ENCODE data around the gene FMN1. TPM values are rescaled to one million over a fixed set of nuclear protein-coding genes. Genes with fewer than 3 reads are reported as not detected.

The FMN1 gene
- total RNA-seq, 4 donors from 2014 or later: 32.6 to 102 (median 63.0) TPM

DNA sequence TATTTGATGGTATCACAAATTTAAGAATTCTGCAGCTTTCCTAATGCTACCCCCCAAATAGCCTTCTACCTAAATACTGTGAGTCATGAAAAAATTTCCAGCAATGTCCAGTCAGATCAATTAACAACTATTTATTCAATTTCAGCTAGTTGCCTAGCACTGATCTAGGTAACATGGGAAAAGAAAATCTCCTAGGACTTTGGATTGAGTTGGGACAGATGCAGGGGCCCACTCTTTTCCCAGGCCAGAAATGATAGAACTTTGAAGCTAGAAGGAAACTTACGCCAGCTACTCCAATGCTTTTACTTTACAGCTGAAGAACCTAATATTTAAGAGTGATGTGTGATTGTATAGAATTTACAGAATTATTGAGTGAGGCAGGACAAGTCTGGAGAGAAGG is 196.3 kb downstream of the FMN1 start:
- 94% methylated on average over 1 of the region's 1 CpG; no CpG with 5 or more reads in 1 of the 2 donors for WGBS, 2 donors (ENCODE audit: low coverage in 1 of 2)
- DNase-seq: no peak
- Histone ChIP-seq H3K4me1 (no peaks in the 10 kb centered on the region), H3K27ac (no peak overlapping the region), H3K9me3 (no peaks in the 10 kb centered on the region), H3K36me3 (no peaks in the 10 kb centered on the region), H3K27me3 (no peaks in the 10 kb centered on the region), H3K4me3 (no peak overlapping the region)
- TF ChIP-seq POLR2A (IDR thresholded peaks at IDR 0.05): no peak
- TF ChIP-seq, protein P1, sequence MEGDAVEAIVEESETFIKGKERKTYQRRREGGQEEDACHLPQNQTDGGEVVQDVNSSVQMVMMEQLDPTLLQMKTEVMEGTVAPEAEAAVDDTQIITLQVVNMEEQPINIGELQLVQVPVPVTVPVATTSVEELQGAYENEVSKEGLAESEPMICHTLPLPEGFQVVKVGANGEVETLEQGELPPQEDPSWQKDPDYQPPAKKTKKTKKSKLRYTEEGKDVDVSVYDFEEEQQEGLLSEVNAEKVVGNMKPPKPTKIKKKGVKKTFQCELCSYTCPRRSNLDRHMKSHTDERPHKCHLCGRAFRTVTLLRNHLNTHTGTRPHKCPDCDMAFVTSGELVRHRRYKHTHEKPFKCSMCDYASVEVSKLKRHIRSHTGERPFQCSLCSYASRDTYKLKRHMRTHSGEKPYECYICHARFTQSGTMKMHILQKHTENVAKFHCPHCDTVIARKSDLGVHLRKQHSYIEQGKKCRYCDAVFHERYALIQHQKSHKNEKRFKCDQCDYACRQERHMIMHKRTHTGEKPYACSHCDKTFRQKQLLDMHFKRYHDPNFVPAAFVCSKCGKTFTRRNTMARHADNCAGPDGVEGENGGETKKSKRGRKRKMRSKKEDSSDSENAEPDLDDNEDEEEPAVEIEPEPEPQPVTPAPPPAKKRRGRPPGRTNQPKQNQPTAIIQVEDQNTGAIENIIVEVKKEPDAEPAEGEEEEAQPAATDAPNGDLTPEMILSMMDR (IDR thresholded peaks at IDR 0.05): no peak
- no peak for TF ChIP-seq EP300 (IDR thresholded peaks at IDR 0.05; ENCODE audit: low read depth)
- no peak for TF ChIP-seq POLR2AphosphoS5 (IDR thresholded peaks at IDR 0.05)
- intact Hi-C loops (cut with DNase I; ENCODE audit: low total_unique reads): no loop called here
- in situ Hi-C loops (cut with MboI; ENCODE audit: low pct_ligation_motif_present in 1 of 4, low pct_unique_long_range_greater_than_20kb in 1 of 4, low sequenced_read_pairs in 3 of 4): loop anchor here in 3 of 4 donors (10.0 to 25.0 kb wide), 3 partner anchors 333 to 343 kb away; no protein-coding TSS in a partner anchor

DNA sequence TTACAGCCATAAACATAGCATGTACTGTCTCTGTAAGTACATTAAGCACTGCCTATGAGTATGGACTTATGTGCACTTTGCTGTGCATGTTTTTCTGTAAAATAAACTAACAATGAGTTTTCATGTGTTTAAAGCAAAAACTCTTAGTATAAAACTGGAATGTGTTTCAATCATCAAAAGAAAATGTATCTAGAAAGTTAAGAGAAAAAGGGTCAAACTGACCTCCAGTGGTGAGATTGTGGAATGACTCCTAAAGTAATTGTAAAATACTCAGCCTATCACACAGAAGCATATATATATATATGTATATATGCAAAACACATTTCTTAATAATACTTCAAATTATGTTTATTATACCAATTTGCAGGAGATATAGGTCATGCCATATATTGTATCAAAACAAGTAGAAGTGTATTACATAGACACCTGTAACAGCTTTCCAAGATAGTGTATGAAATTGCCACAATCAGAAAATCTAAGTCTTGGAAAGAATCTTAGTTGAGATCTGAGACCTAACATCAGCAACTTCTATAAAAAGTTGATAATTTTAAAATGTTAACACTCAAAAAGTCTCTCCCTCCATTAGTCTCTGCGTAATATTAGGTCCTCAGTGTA is 199.6 kb downstream of the FMN1 start:
- Histone ChIP-seq H3K4me1 (no peaks in the 10 kb centered on the region), H3K27ac (no peak overlapping the region), H3K9me3 (no peaks in the 10 kb centered on the region), H3K27me3 (no peaks in the 10 kb centered on the region), H3K36me3 (no peaks in the 10 kb centered on the region), H3K4me3 (no peak overlapping the region)
- 93 to 100% methylated on average over 1 of the region's 1 CpG for WGBS, 2 donors (ENCODE audit: low coverage in 1 of 2)
- no peak for DNase-seq
- intact Hi-C loops (cut with DNase I; ENCODE audit: low total_unique reads): loop anchor here (5.0 kb wide), 1 partner anchor 333 kb away; no protein-coding TSS in a partner anchor
- in situ Hi-C loops (cut with MboI; ENCODE audit: low pct_ligation_motif_present in 1 of 4, low pct_unique_long_range_greater_than_20kb in 1 of 4, low sequenced_read_pairs in 3 of 4): loop anchor here (5.0 to 25.0 kb wide), 4 partner anchors 330 to 340 kb away; no protein-coding TSS in a partner anchor
- TF ChIP-seq POLR2A (IDR thresholded peaks at IDR 0.05) (no peak), EP300 (IDR thresholded peaks at IDR 0.05; ENCODE audit: low read depth) (no peak), POLR2AphosphoS5 (IDR thresholded peaks at IDR 0.05) (no peak)
- TF ChIP-seq, protein P1 (IDR thresholded peaks at IDR 0.05): peak; percentile 47 to 60 (median 51)

DNA sequence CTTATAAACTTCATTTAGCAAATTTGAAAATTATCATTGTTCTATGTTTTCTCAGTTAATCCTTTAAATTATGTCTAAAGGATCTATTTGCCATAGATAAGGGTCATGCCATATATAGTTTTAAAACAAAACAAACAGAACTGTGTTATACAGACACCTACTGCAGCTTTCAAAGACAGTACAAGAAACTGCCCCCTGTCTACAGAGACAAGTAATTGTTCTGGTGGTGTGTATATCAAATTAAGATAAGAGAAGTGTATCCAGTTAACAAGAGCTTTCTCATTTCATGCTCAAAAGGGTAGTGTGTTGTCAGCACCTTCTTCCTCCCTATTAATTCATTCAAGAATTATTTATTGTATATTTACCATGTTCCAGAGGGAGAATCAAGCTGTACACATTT is 201.2 kb downstream of the FMN1 start:
- intact Hi-C loops (cut with DNase I; ENCODE audit: low total_unique reads): loop anchor here (5.0 kb wide), 1 partner anchor 331 kb away; no protein-coding TSS in a partner anchor
- DNase-seq: no peak
- Histone ChIP-seq H3K9me3 (no peaks in the 10 kb centered on the region), H3K27ac (no peak overlapping the region), H3K4me1 (no peaks in the 10 kb centered on the region), H3K36me3 (no peaks in the 10 kb centered on the region), H3K27me3 (no peaks in the 10 kb centered on the region), H3K4me3 (no peak overlapping the region)
- in situ Hi-C loops (cut with MboI; ENCODE audit: low pct_ligation_motif_present in 1 of 4, low pct_unique_long_range_greater_than_20kb in 1 of 4, low sequenced_read_pairs in 3 of 4): loop anchor here (5.0 to 25.0 kb wide), 4 partner anchors 328 to 338 kb away; no protein-coding TSS in a partner anchor
- TF ChIP-seq, protein P1 (IDR thresholded peaks at IDR 0.05): peak in 2 of 5 experiments; percentile 13 to 17
- TF ChIP-seq POLR2A (IDR thresholded peaks at IDR 0.05) (no peak), EP300 (IDR thresholded peaks at IDR 0.05; ENCODE audit: low read depth) (no peak), POLR2AphosphoS5 (IDR thresholded peaks at IDR 0.05) (no peak)

DNA sequence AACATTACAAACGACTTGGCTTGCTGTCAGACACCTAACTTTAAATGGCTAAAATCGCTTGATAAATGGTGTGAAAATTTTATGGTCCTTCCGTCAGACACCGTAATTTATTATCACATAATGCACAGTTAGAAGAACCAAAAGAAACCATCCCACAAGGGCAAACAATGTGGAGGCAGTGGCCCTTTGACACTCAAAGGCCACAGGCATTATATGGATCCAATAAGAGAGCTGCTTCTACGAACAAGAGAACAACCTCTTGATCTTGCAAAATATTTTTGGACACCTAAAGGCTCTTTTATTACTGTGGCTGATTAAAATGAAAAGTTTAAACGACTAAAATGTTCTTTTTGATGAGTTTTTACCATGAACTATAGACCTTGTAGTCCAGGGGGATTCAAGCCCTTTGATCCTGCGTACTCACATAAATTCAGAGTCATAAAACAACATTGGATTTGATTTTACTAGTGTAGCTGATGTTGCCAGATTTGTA is 202.8 kb downstream of the FMN1 start:
- Histone ChIP-seq H3K4me3 (no peak overlapping the region), H3K27ac (no peak overlapping the region), H3K9me3 (no peaks in the 10 kb centered on the region), H3K4me1 (peaks cover 0 to 7% (median 0%) of the 10 kb centered on the region in 4 donors), H3K27me3 (no peaks in the 10 kb centered on the region), H3K36me3 (no peaks in the 10 kb centered on the region)
- in situ Hi-C loops (cut with MboI; ENCODE audit: low pct_ligation_motif_present in 1 of 4, low pct_unique_long_range_greater_than_20kb in 1 of 4, low sequenced_read_pairs in 3 of 4): loop anchor here (5.0 to 25.0 kb wide), 4 partner anchors 327 to 337 kb away; no protein-coding TSS in a partner anchor
- DNase-seq: no peak
- 39 to 45% methylated on average over 5 to 7 of the region's 7 CpGs for WGBS, 2 donors (ENCODE audit: low coverage in 1 of 2)
- intact Hi-C loops (cut with DNase I; ENCODE audit: low total_unique reads): loop anchor here (5.0 kb wide), 1 partner anchor 329 kb away; no protein-coding TSS in a partner anchor
- TF ChIP-seq EP300 (IDR thresholded peaks at IDR 0.05; ENCODE audit: low read depth): no peak
- no peak for TF ChIP-seq POLR2AphosphoS5 (IDR thresholded peaks at IDR 0.05)
- TF ChIP-seq, protein P1 (IDR thresholded peaks at IDR 0.05): no peak
- TF ChIP-seq POLR2A (IDR thresholded peaks at IDR 0.05): no peak

Measured in transverse colon (tissue), 4 donors.